Right lobe of liver (tissue), 6 donors: ENCODE measurements around the gene NEURL3. TPM values are rescaled to one million over a fixed set of nuclear protein-coding genes. Genes with fewer than 3 reads are reported as not detected.

Experiments
- ATAC-seq, 4 donors: fragments of 200-7000 bp; cut with Tn5 transposase; one replicate each; pipeline ENCODE4 v1.9.1; 2020; ENCODE audit warnings: mild to moderate bottlenecking in 4 of 4, moderate library complexity in 4 of 4
- DNase-seq, 3 donors: peaks; one replicate each; pipeline ENCODE4 v3.0.0-alpha.2; 2020
- H3K27ac ChIP-seq, 3 donors: fragments of 200-600 bp; one replicate each; pipeline ENCODE4 v1.8.0; 2022
- H3K27me3 ChIP-seq, 2 donors: fragments of 200-600 bp; one replicate each; pipeline ENCODE4 v1.8.0; 2022
- H3K36me3 ChIP-seq, 4 donors: fragments of 200-600 bp; sonication (generic) in 1 of 4; one replicate each; pipeline versions ENCODE4 v1.5.1 to v1.8.0; 2017 to 2022; ENCODE audit warnings: control low read depth in 1 of 4
- H3K4me1 ChIP-seq, 4 donors: fragments of 200-600 bp; sonication (generic) in 1 of 4; one replicate each; pipeline versions ENCODE4 v1.5.1 to v1.8.0; 2017 to 2022; ENCODE audit warnings: control low read depth in 1 of 4
- H3K4me3 ChIP-seq, 3 donors: fragments of 200-600 bp; one replicate each; pipeline ENCODE4 v1.8.0; 2022
- H3K9me3 ChIP-seq, 4 donors: fragments of 200-600 bp; sonication (generic) in 1 of 4; one replicate each; pipeline versions ENCODE4 v1.5.1 to v1.8.0; 2017 to 2022; ENCODE audit warnings: control low read depth in 1 of 4
- POLR2A ChIP-seq: fragments of 450-650 bp; IDR thresholded peaks from one replicate; pipeline ENCODE4 v1.6.1; 2017; ENCODE audit warnings: antibody characterized with exemption, mild to moderate bottlenecking
- WGBS: methylation state at CpG from one replicate; pipeline ENCODE4 v1.1.6; 2018; ENCODE audit warnings: low coverage, low lambda C conversion rate; ENCODE audit not compliant: insufficient coverage; ENCODE audit errors: missing lambda C conversion rate; 5-methylcytosine and 5-hydroxymethylcytosine counted together
- intact Hi-C, 2 donors: fragments of 100-400 bp; cut with DNase I; formaldehyde crosslinking; loops; one replicate each; pipeline versions ENCODE4 v1.11.2 to v1.14.1; 2022
- total RNA-seq, 6 experiments: library from RNA; depleted of rRNA in 2 of 6; stranded (reverse); fragments of >200 nt in 2 of 6; fragmentation: NEBNext Ultra II Directional in 3 of 6; extraction: Animal tissue kit (Norgen Biotek cat#: 25700) in 3 of 6; gene quantifications; one replicate each; pipeline versions ENCODE4 v1.1.0 to v1.2.4, GENCODE V29; 2016 to 2023
- TF ChIP-seq, protein P1 (sequence below), 4 donors: fragments of 200-600 bp in 3 of 4; fragments of 450-650 bp in 1 of 4; IDR thresholded peaks; one replicate each; pipeline versions ENCODE4 v1.5.1 to v1.8.0; 2016 to 2022; ENCODE audit warnings: antibody characterized with exemption in 4 of 4, mild to moderate bottlenecking in 2 of 4
- donor health status: DM: no; HTN: yes; CAD: no.
- donor health status: DM: no; HTN: no; CAD: no.
- donor health status: DM: no; HTN: no; CAD: no.
- donor health status: DM: no; HTN: yes; CAD: no.
- donor health status: DM: no; HTN: yes; CAD: no.

The NEURL3 gene
- total RNA-seq, 6 experiments from 2014 or later: 0.23 to 3.0 (median 1.4) TPM

DNA sequence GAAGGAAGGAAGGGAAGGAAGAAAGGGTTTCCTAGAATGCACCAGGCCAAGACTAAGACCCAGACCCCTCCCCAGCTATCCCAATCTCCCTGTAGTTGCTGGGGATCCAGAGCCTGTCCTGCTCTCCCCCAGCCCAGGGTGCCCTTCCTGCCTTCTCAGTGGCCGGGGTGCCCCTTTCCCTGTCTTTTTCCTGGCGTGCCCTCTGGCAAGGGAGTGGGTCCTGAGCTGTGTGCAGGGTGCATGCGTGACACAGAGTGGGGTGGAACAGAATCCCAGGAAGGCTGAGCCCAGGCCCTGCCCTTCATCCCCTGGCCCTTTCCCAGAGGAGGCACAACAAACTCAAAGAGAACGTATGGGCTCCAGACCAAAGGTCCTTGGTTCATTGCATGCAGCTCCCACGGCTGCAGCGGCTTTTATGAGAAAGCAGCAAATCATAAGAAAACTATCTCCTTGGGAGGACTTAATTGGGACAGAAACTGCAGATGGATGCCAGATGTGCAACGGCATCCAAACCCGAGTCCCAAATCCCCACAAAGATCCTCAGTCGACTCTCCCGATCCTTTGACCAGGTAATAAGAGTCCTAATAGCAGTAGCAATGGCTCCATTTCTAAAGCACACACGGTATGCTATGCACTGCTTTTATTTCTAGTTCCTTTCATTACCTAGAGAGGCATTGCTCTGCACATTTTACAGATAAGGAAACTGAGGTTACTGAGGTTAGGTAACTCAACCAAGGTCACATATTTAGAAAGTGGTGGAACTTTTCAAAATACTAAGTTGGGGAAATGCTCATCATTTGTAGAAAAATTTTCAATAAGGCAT is 18.7 kb upstream of the NEURL3 start:
- Histone ChIP-seq H3K27ac (no peak overlapping the region), H3K27me3 (no peaks in the 10 kb centered on the region), H3K9me3 (no peaks in the 10 kb centered on the region), H3K4me1 (no peaks in the 10 kb centered on the region), H3K4me3 (no peak overlapping the region), H3K36me3 (no peaks in the 10 kb centered on the region)
- 45% methylated on average over 2 of the region's 11 CpGs for WGBS
- intact Hi-C loops: no loop called here
- TF ChIP-seq, protein P1, sequence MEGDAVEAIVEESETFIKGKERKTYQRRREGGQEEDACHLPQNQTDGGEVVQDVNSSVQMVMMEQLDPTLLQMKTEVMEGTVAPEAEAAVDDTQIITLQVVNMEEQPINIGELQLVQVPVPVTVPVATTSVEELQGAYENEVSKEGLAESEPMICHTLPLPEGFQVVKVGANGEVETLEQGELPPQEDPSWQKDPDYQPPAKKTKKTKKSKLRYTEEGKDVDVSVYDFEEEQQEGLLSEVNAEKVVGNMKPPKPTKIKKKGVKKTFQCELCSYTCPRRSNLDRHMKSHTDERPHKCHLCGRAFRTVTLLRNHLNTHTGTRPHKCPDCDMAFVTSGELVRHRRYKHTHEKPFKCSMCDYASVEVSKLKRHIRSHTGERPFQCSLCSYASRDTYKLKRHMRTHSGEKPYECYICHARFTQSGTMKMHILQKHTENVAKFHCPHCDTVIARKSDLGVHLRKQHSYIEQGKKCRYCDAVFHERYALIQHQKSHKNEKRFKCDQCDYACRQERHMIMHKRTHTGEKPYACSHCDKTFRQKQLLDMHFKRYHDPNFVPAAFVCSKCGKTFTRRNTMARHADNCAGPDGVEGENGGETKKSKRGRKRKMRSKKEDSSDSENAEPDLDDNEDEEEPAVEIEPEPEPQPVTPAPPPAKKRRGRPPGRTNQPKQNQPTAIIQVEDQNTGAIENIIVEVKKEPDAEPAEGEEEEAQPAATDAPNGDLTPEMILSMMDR (IDR thresholded peaks at IDR 0.05): no peak
- no peak for TF ChIP-seq POLR2A
- ATAC-seq: no peak
- peak in 1 of 3 donors; percentile 13 for DNase-seq

GRCh38 chr2:96522304-96523203 is 17.4 kb upstream of the NEURL3 start:
- H3K9me3 ChIP-seq: no peaks in the 10 kb centered on the region
- no peak overlapping the region for H3K27ac ChIP-seq
- H3K4me1 ChIP-seq: no peaks in the 10 kb centered on the region
- DNase-seq: peak in 1 of 3 donors; percentile 10
- no peak for ATAC-seq
- H3K27me3 ChIP-seq: no peaks in the 10 kb centered on the region
- H3K36me3 ChIP-seq: no peaks in the 10 kb centered on the region
- TF ChIP-seq, protein P1 (IDR thresholded peaks at IDR 0.05): no peak
- TF ChIP-seq POLR2A: no peak
- 55% methylated on average over 2 of the region's 9 CpGs for WGBS
- no peak overlapping the region for H3K4me3 ChIP-seq
- intact Hi-C loops: no loop called here

DNA sequence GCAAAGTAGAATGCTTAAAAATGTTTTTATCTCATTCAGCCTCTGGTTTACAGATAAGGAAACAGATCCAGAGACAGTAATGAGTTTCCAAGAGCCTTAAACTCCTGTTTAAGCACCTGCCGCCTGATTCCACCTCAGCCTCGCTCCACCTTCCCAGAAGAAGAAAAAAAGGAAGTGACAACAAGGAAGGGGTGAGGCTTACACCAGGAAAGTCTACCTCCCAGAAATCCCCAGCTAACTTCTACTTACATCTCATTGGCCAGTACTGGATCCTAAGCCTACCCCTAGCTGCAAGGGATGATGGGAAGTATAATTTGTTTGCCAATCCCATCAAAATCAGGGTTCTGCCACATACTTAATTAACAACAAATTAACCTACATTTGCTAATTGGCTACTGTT is 16.1 kb upstream of the NEURL3 start:
- Histone ChIP-seq H3K27ac (no peak overlapping the region), H3K27me3 (no peaks in the 10 kb centered on the region), H3K9me3 (no peaks in the 10 kb centered on the region), H3K4me1 (no peaks in the 10 kb centered on the region), H3K4me3 (no peak overlapping the region), H3K36me3 (no peaks in the 10 kb centered on the region)
- intact Hi-C loops: no loop called here
- ATAC-seq (no peak), DNase-seq (no peak)
- no peak for TF ChIP-seq POLR2A
- TF ChIP-seq, protein P1 (IDR thresholded peaks at IDR 0.05): no peak
- WGBS: 64% methylated on average over 2 of the region's 2 CpGs

- WGBS: 62% methylated on average over 2 of the region's 3 CpGs
- TF ChIP-seq, protein P1 (IDR thresholded peaks at IDR 0.05): no peak
- TF ChIP-seq POLR2A: no peak
- H3K4me3 ChIP-seq: no peak overlapping the region
- ATAC-seq: no peak
- H3K27ac ChIP-seq: no peak overlapping the region
- H3K9me3 ChIP-seq: no peaks in the 10 kb centered on the region
- intact Hi-C loops: no loop called here
- H3K27me3 ChIP-seq: no peaks in the 10 kb centered on the region
- no peaks in the 10 kb centered on the region for H3K36me3 ChIP-seq
- no peaks in the 10 kb centered on the region for H3K4me1 ChIP-seq
- DNase-seq: no peak
These were observed 15.5 kb upstream of the NEURL3 start for GRCh38 chr2:96520697-96521096.
